Muscle of leg (tissue), 11 donors: ENCODE measurements around the gene LBP. TPM values are rescaled to one million over a fixed set of nuclear protein-coding genes. Genes with fewer than 3 reads are reported as not detected.

ENCODE experiments used
- DNase-seq: peaks from one replicate; pipeline ENCODE4 v3.0.0; 2013
- H3K27ac ChIP-seq: one replicate; pipeline ENCODE4 v1.5.1; 2013; ENCODE audit warnings: mild to moderate bottlenecking, low read length, control low read depth
- H3K27me3 ChIP-seq: one replicate; pipeline ENCODE4 v1.6.1; 2013; ENCODE audit warnings: low read length; ENCODE audit not compliant: control insufficient read depth, insufficient read depth
- H3K36me3 ChIP-seq: one replicate; pipeline ENCODE4 v1.6.1; 2013; ENCODE audit warnings: low read length; ENCODE audit not compliant: control insufficient read depth, insufficient read depth
- H3K4me1 ChIP-seq: one replicate; pipeline ENCODE4 v1.6.1; 2013; ENCODE audit warnings: low read length; ENCODE audit not compliant: control insufficient read depth, insufficient read depth
- H3K4me3 ChIP-seq: one replicate; pipeline ENCODE4 v1.5.1; 2013; ENCODE audit warnings: low read length, control low read depth
- H3K9me3 ChIP-seq: replicated peaks from 2 replicates; pipeline ENCODE4 v1.6.1; 2013; ENCODE audit warnings: low read depth, low read length; ENCODE audit not compliant: control insufficient read depth
- WGBS: methylation state at CpG from one replicate; pipeline ENCODE4 v1.1.5; 2013; ENCODE audit warnings: missing lambda C conversion rate; ENCODE audit not compliant: insufficient coverage; 5-methylcytosine and 5-hydroxymethylcytosine counted together
- polyA plus RNA-seq, 8 donors: library from polyadenylated mRNA; unstranded; fragments of 120-200 nt; gene quantifications; one replicate each; pipeline versions ENCODE4 v1.2.1 to v1.2.3, GENCODE V29; 2013; ENCODE audit warnings: inconsistent platforms in 1 of 8, low replicate concordance in 1 of 8; ENCODE audit not compliant: insufficient read length in 8 of 8, insufficient read depth in 1 of 8
- total RNA-seq: library from RNA; stranded (reverse); fragments of 120-200 nt; gene quantifications from one replicate; pipeline ENCODE4 v1.2.4, GENCODE V29; 2013

LBP gene
- total and polyA plus RNA-seq, 9 donors = 0.08 TPM; not detected in 8

- Histone ChIP-seq H3K36me3 (no peaks in the 10 kb centered on the region), H3K27ac (no peak overlapping the region), H3K9me3 (no peaks in the 10 kb centered on the region), H3K4me3 (no peak overlapping the region), H3K27me3 (no peaks in the 10 kb centered on the region), H3K4me1 (peaks cover 5% of the 10 kb centered on the region)
- DNase-seq = no peak
- WGBS = 20% methylated on average over 2 of the region's 2 CpGs
Measured at GRCh38 chr20:38345643-38346042, 639 bp upstream of the LBP start.

- H3K27ac ChIP-seq = no peak overlapping the region
- no peaks in the 10 kb centered on the region for H3K27me3 ChIP-seq
- H3K9me3 ChIP-seq = no peaks in the 10 kb centered on the region
- H3K4me3 ChIP-seq = no peak overlapping the region
- DNase-seq = no peak
- WGBS = 43% methylated on average over 1 of the region's 4 CpGs
- peaks cover 10% of the 10 kb centered on the region for H3K4me1 ChIP-seq
- H3K36me3 ChIP-seq = no peaks in the 10 kb centered on the region
Measured at GRCh38 chr20:38346741-38347140, 459 bp downstream of the LBP start.

- peaks cover 5% of the 10 kb centered on the region for H3K4me1 ChIP-seq
- H3K36me3 ChIP-seq = no peaks in the 10 kb centered on the region
- WGBS = 60% methylated on average over 1 of the region's 5 CpGs
Measured at GRCh38 chr20:38349856-38350255, 3.6 kb downstream of the LBP start.

GRCh38 chr20:38350879-38351775 lies 4.8 kb downstream of the LBP start:
- Histone ChIP-seq H3K36me3 (no peaks in the 10 kb centered on the region), H3K27me3 (no peaks in the 10 kb centered on the region), H3K9me3 (no peaks in the 10 kb centered on the region), H3K4me3 (no peak overlapping the region), H3K27ac (no peak overlapping the region), H3K4me1 (peaks cover 5% of the 10 kb centered on the region)
- peak; percentile 23 for DNase-seq
- WGBS = 66% methylated on average over 8 of the region's 15 CpGs

More at GRCh38 chr20:38349856-38350255, 3.6 kb downstream of the LBP start:
- no peak for DNase-seq
- no peak overlapping the region for H3K4me3 ChIP-seq
- no peaks in the 10 kb centered on the region for H3K9me3 ChIP-seq
- no peak overlapping the region for H3K27ac ChIP-seq
- H3K27me3 ChIP-seq = no peaks in the 10 kb centered on the region

GRCh38 chr20:38353316-38353715 lies 7.0 kb downstream of the LBP start:
- no CpG with 5 or more reads among the region's 7 CpGs for WGBS
- Histone ChIP-seq H3K9me3 (no peaks in the 10 kb centered on the region), H3K4me3 (no peak overlapping the region), H3K27me3 (no peaks in the 10 kb centered on the region), H3K4me1 (peaks cover 5% of the 10 kb centered on the region), H3K27ac (no peak overlapping the region), H3K36me3 (no peaks in the 10 kb centered on the region)
- peak; percentile 44 for DNase-seq

- no peaks in the 10 kb centered on the region for H3K9me3 ChIP-seq
- peaks cover 5% of the 10 kb centered on the region for H3K4me1 ChIP-seq
- 80% methylated on average over 9 of the region's 10 CpGs for WGBS
- no peak overlapping the region for H3K4me3 ChIP-seq
- no peak for DNase-seq
- no peaks in the 10 kb centered on the region for H3K36me3 ChIP-seq
- no peak overlapping the region for H3K27ac ChIP-seq
- no peaks in the 10 kb centered on the region for H3K27me3 ChIP-seq
Measured at GRCh38 chr20:38354227-38354626, 7.9 kb downstream of the LBP start.

- Histone ChIP-seq H3K27me3 (no peaks in the 10 kb centered on the region), H3K27ac (no peak overlapping the region), H3K4me3 (no peak overlapping the region), H3K9me3 (no peaks in the 10 kb centered on the region), H3K36me3 (no peaks in the 10 kb centered on the region), H3K4me1 (peaks cover 5% of the 10 kb centered on the region)
- DNase-seq = no peak
- 66% methylated on average over 8 of the region's 18 CpGs for whole genome bisulfite sequencing
Measured at GRCh38 chr20:38355161-38356012, 9.1 kb downstream of the LBP start.

GRCh38 chr20:38357653-38358207 lies 11.4 kb downstream of the LBP start:
- Histone ChIP-seq H3K4me1 (no peaks in the 10 kb centered on the region), H3K27me3 (no peaks in the 10 kb centered on the region), H3K27ac (no peak overlapping the region), H3K9me3 (no peaks in the 10 kb centered on the region), H3K4me3 (no peak overlapping the region), H3K36me3 (no peaks in the 10 kb centered on the region)
- DNase-seq = no peak
- 100% methylated on average over 2 of the region's 7 CpGs for WGBS

- no peaks in the 10 kb centered on the region for H3K4me1 ChIP-seq
- no peak overlapping the region for H3K27ac ChIP-seq
- H3K9me3 ChIP-seq = no peaks in the 10 kb centered on the region
- H3K27me3 ChIP-seq = no peaks in the 10 kb centered on the region
- no peak for DNase-seq
- no peaks in the 10 kb centered on the region for H3K36me3 ChIP-seq
- no peak overlapping the region for H3K4me3 ChIP-seq
- 74% methylated on average over 6 of the region's 7 CpGs for WGBS
Measured at GRCh38 chr20:38358556-38358955, 12.3 kb downstream of the LBP start.
